Fibroblast of mammary gland (primary cell): ENCODE results near the gene ATP11A.

ENCODE experiments used
- DNase-seq: peaks from one replicate; pipeline ENCODE4 v3.0.0-alpha.2; 2010; ENCODE audit warnings: low read depth
- H3K4me3 ChIP-seq: 2 replicates; pipeline ENCODE4 v1.5.1; 2011; ENCODE audit warnings: low read depth, mild to moderate bottlenecking, low read length, moderate library complexity; ENCODE audit not compliant: control insufficient read depth
- CTCF ChIP-seq: conservative IDR thresholded peaks from 2 replicates; pipeline ENCODE4 v1.5.1; 2011; ENCODE audit warnings: low read depth, low read length, inconsistent platforms; ENCODE audit not compliant: control insufficient read depth, insufficient read depth

ATP11A gene

DNA sequence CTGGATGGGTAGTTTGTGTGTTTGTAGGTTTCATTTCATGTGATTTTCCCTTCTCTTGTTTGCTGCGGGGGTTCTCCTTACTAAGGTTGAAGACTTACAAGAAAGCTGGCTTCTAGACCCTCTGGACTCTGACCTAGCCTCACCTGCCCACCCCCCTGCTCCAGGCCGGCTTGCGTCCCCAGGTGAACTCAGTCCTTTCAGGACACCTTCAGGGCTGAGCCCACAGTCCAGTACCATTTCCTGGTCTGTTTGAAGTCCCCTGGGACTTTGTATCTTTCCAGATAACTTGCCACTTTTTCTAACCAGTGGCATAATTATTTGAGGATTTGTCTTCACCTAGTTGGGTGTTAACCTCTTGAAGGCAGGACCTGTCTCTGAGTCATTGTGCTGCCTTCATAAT is 227.9 kb downstream of the ATP11A start:
- no peak for TF ChIP-seq CTCF

GRCh38 chr13:112918266-112918665 is 228.4 kb downstream of the ATP11A start:
- TF ChIP-seq CTCF: no peak
- H3K4me3 ChIP-seq: no peak overlapping the region
- no peak for DNase-seq

More for the DNA sequence above, 227.9 kb downstream of the ATP11A start:
- no peak overlapping the region for H3K4me3 ChIP-seq
- DNase-seq: no peak

DNA sequence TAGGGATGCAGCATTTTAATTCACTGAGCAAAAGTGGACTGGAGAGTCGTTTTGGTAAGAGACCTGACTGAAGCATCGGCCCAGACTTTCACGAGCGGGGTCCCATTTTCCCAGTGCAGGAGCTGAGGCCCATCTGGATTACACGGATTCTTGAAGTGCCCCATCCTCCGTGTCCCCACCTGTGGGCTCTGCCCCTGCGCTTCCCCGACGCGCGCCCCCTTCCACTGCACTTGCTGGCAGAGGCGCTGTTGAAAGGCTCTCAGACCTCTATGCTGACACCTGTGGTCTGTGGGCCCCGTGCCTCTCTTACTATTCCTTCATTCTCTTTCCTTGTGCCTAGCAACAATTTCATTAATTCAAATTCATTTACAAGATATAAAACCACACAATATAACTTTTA is 228.9 kb downstream of the ATP11A start:
- H3K4me3 ChIP-seq: no peak overlapping the region
- DNase-seq: no peak
- TF ChIP-seq CTCF: no peak

DNA sequence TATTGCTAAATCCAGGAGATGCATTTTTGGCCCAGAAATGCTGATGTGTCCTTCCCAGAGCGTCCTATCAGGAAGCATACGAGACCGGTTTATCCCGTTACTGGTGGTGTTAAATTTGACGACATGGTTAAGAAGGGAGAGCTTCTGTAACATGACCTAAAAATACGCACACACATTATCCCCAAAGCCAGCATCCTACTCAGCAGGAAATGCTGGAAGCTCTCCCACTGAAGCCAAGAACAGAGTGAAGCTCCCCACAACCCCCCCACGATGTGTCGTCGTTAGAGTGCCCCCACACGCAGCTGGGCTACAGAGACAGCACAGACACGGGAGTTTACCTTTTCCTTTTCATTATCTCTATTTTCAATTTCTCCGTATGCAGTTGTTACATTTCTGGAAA is 234.1 kb downstream of the ATP11A start:
- DNase-seq: no peak
- no peak for TF ChIP-seq CTCF

GRCh38 chr13:112924365-112924764 is 234.5 kb downstream of the ATP11A start:
- H3K4me3 ChIP-seq: no peak overlapping the region
- DNase-seq: no peak
- no peak for TF ChIP-seq CTCF

More for the DNA sequence above, 234.1 kb downstream of the ATP11A start:
- H3K4me3 ChIP-seq: no peak overlapping the region

DNA sequence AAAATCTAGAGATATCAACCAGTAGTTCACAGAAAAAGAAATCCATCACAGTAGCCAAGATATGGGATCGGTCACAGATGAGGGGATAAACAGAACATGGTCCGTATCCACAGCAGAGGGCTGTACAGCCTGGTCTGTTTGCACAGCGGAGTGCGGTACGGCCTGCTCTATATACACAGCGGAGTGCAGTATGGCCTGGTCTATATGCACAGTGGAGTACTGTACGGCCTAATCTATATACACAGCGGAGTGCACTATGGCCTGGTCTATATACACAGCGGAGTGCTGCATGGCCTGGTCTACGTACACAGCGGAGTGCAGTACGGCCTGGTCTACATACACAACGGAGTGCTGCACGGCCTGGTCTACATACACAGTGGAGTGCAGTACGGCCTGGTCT is 236.2 kb downstream of the ATP11A start:
- no peak for TF ChIP-seq CTCF
- DNase-seq: no peak
- no peak overlapping the region for H3K4me3 ChIP-seq

DNA sequence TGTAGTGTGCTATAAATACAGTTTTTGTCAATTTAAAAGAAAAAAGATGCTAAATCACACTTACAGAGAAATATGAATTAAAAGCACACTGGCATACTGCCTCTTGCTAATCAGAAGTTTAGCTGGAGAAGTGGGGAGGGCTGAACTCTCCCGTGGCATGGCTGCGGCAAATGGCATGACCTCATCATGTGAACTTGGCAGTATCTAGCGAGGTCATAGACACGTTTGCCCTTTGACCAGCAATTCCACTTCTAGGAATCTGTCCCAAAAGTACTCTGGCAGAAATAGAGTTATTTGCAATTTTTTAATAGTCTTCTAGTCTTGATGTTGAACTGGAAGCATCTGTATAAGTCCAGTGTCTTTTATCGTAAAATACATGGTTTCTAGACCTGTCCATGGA is 237.2 kb downstream of the ATP11A start:
- no peak for DNase-seq
- no peak for TF ChIP-seq CTCF
- H3K4me3 ChIP-seq: no peak overlapping the region
